Body of pancreas (tissue), 4 donors: ENCODE measurements around the gene TBL1X. TPM values are rescaled to one million over a fixed set of nuclear protein-coding genes. Genes with fewer than 3 reads are reported as not detected.
A peak's percentile ranks its signal among the peaks of the same experiment; 100 is the strongest.
"Not testable (repeated sequence)": the region's sequence is repeated elsewhere in the genome, so short reads cannot be mapped to it uniquely, and the experiment has no call there.

Experiments used
- ATAC-seq: fragments of 150-250 bp; one replicate; pipeline ENCODE4 v1.9.1; 2016
- DNase-seq, 4 donors: peaks; one replicate each; pipeline ENCODE4 v3.0.0-alpha.2; 2019
- H3K27ac ChIP-seq, 4 donors: fragments of 200-600 bp; sonication (generic); 1 replicate in 3 of 4; 2 replicates in 1 of 4; pipeline versions ENCODE4 v1.5.1 to v1.6.1; 2016 to 2019; ENCODE audit warnings: mild to moderate bottlenecking in 1 of 4, mixed read lengths in 1 of 4, moderate library complexity in 1 of 4
- H3K27me3 ChIP-seq, 2 donors: fragments of 200-600 bp; sonication (generic); one replicate each; pipeline ENCODE4 v1.6.0; 2016; ENCODE audit warnings: mild to moderate bottlenecking in 1 of 2
- H3K36me3 ChIP-seq, 2 donors: fragments of 200-600 bp; sonication (generic); replicated peaks in 1 of 2; 2 replicates each; pipeline ENCODE4 v1.5.1; 2016; ENCODE audit warnings: low read depth in 2 of 2; ENCODE audit not compliant: insufficient read depth in 1 of 2
- H3K4me1 ChIP-seq: fragments of 200-600 bp; sonication (generic); one replicate; pipeline ENCODE4 v1.6.0; 2016
- H3K4me3 ChIP-seq, 2 donors: fragments of 200-600 bp; sonication (generic); 1 replicate in 1 of 2; 2 replicates in 1 of 2; pipeline ENCODE4 v1.5.1; 2016 to 2019
- H3K9me3 ChIP-seq, 3 donors: fragments of 200-600 bp; sonication (generic); 1 replicate in 2 of 3; 2 replicates in 1 of 3; pipeline ENCODE4 v1.5.1; 2016
- POLR2A ChIP-seq, 3 donors: fragments of 450-650 bp; IDR thresholded peaks; one replicate each; pipeline ENCODE4 v1.6.1; 2016; ENCODE audit warnings: antibody characterized with exemption in 3 of 3, mild to moderate bottlenecking in 2 of 3
- WGBS, 2 donors: methylation state at CpG; one replicate each; pipeline ENCODE4 v1.1.5; 2017; 5-methylcytosine and 5-hydroxymethylcytosine counted together
- intact Hi-C: fragments of 100-400 bp; cut with DNase I; formaldehyde crosslinking; loops from one replicate; pipeline ENCODE4 v1.15.1; 2023
- total RNA-seq, 2 donors: library from RNA; depleted of rRNA; stranded (reverse); fragments of >200 nt; gene quantifications; one replicate each; pipeline ENCODE4 v1.1.0, GENCODE V29; 2016
- TF ChIP-seq, protein P1 (sequence below), 7 experiments: fragments of 450-650 bp in 4 of 7; fragments of 200-600 bp in 3 of 7; sonication (generic) in 3 of 7; IDR thresholded peaks; one replicate each; pipeline ENCODE4 v1.5.1; 2016 to 2019; ENCODE audit warnings: antibody characterized with exemption in 7 of 7

TBL1X gene
- total RNA-seq, 2 donors from 2014 or later, result 7.9 to 16.3 TPM

DNA sequence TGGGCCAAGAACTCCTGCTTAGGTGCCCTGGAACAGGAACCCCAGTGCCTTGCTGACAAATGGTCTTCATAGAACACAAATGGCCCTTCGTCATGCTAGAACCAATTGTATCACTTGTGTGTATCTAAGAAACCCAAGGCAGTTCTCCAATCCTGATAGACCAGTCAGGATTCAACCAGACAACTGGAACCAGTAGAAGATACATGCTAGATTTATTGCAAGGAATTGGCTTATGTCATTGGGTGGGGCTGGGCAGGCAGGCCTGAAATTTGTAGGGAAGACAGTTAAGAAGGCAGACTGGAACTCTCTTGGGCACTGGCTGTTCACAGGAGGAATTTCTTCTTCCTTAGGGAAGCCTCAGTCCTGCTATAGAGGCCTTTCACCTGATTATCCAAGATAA, 17.0 kb upstream of the TBL1X start:
- no peak for DNase-seq
- H3K9me3 ChIP-seq, result no peaks in the 10 kb centered on the region
- intact Hi-C loops, result no loop called here
- no peak overlapping the region for H3K4me3 ChIP-seq
- H3K27me3 ChIP-seq, result no peaks in the 10 kb centered on the region
- TF ChIP-seq, protein P1, sequence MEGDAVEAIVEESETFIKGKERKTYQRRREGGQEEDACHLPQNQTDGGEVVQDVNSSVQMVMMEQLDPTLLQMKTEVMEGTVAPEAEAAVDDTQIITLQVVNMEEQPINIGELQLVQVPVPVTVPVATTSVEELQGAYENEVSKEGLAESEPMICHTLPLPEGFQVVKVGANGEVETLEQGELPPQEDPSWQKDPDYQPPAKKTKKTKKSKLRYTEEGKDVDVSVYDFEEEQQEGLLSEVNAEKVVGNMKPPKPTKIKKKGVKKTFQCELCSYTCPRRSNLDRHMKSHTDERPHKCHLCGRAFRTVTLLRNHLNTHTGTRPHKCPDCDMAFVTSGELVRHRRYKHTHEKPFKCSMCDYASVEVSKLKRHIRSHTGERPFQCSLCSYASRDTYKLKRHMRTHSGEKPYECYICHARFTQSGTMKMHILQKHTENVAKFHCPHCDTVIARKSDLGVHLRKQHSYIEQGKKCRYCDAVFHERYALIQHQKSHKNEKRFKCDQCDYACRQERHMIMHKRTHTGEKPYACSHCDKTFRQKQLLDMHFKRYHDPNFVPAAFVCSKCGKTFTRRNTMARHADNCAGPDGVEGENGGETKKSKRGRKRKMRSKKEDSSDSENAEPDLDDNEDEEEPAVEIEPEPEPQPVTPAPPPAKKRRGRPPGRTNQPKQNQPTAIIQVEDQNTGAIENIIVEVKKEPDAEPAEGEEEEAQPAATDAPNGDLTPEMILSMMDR (IDR thresholded peaks at IDR 0.05), result no peak
- no peak for TF ChIP-seq POLR2A (IDR thresholded peaks at IDR 0.05)
- 90 to 100% methylated on average over 1 of the region's 1 CpG for WGBS, 2 donors
- no peak for ATAC-seq
- H3K4me1 ChIP-seq, result no peaks in the 10 kb centered on the region
- H3K36me3 ChIP-seq, result no peaks in the 10 kb centered on the region
- no peak overlapping the region for H3K27ac ChIP-seq

DNA sequence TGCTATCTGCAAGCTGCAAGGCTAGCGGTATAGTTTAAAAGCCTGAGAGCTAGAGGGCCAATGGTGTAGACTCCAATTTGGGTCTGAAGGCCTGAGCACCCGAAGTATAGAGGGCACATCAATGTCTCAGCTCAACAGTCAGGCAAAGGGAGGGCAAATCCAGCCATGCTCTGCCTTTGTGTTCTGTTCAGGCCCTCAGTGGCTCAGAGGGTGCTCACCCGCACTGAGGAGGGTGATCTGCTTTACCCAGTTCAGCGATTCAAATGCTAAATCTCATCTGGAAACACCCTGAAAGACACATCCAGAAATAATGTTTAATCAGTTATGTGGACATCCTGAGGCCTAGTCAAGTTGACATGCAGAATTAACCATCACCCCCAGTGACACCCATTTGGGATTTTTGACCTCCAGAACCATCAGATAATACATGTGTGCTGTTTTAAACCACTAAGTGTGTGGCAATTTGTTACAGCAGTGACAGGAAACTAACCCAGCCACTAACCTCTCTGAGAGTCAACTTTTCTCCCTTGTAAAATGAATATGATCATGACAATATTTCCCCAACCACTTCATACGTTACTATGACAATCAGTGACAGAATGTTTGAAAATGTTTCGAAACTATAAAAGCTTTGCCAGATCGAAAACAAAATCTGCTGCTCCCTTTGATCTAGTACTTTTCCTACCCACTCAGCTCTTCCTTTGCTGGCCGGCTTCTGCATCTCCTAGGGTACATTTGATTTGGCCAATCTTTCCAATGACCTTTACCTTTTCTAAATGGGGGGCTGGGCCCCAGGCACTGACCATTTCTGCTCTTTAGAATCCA, 8.4 kb upstream of the TBL1X start:
- H3K4me3 ChIP-seq, result no peak overlapping the region
- no peak overlapping the region for H3K27ac ChIP-seq
- ATAC-seq (no peak), DNase-seq (no peak)
- H3K27me3 ChIP-seq, result no peaks in the 10 kb centered on the region
- WGBS, 2 donors, result 62 to 79% methylated on average over 7 of the region's 8 CpGs
- H3K4me1 ChIP-seq, result no peaks in the 10 kb centered on the region
- H3K36me3 ChIP-seq, result no peaks in the 10 kb centered on the region
- intact Hi-C loops, result no loop called here
- H3K9me3 ChIP-seq, result no peaks in the 10 kb centered on the region
- TF ChIP-seq POLR2A (IDR thresholded peaks at IDR 0.05), result no peak
- TF ChIP-seq, protein P1 (IDR thresholded peaks at IDR 0.05), result no peak

DNA sequence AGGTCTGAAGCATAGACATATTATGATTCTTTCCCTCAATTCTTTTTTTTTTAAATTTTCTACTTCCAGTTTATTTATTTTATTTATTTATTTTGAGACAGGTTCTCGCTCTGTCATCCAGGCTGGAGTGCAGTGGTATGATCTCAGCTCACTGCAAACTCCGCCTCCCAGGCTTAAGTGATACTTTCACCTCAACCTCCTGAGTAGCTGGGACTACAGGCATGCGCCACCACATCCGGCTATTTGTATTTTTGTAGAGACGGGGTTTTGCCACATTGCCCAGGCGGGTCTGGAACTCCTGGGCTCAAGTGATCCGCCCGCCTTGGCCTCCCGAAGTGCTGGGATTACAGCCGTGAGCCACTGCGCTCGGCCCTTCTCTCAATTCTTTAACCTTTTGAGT, 6.8 kb upstream of the TBL1X start:
- 27 to 37% methylated on average over 2 to 3 of the region's 12 CpGs for WGBS, 2 donors
- H3K4me3 ChIP-seq, H3K27me3 ChIP-seq, H3K4me1 ChIP-seq, ATAC-seq, H3K9me3 ChIP-seq, intact Hi-C loops, H3K36me3 ChIP-seq: not testable (repeated sequence)
- peak overlapping the region in 1 of 4 donors; percentile 40 for H3K27ac ChIP-seq
- peak in 2 of 4 donors; percentile 10 to 18 for DNase-seq

DNA sequence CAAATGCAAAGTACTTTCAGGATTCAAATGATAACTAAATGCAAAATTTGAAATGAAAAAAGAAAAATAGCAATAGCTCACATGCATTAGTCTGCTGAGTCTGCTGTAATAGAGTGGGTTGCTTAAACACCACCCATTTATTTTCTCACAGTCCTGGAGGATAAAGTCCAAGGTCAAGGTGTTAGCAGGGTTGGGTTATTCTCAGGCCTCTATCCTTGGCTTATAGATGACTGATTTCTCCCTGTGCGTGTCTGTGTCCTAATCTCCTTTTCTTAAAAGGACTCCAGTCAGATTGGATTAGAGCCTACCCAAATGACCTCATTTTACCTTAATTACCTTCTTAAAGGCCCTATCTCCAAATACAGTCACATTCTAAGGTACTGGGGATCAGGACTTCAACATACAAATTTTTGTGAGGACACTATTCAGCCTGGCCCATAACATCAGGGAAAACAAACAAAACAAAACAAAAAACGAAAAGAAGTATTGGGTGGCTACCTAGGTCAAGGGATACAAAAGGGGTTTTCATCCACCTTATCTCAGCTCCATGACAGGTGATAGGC, 6.3 kb upstream of the TBL1X start:
- peaks cover 11% of the 10 kb centered on the region for H3K4me1 ChIP-seq
- no peak overlapping the region for H3K4me3 ChIP-seq
- H3K36me3 ChIP-seq, result no peaks in the 10 kb centered on the region
- ATAC-seq, result peak; percentile 73
- H3K27ac ChIP-seq, result peak overlapping the region in 1 of 4 donors; percentile 40
- intact Hi-C loops, result no loop called here
- DNase-seq, result peak in 2 of 4 donors; percentile 28 to 58
- no peaks in the 10 kb centered on the region for H3K27me3 ChIP-seq
- 7 to 22% methylated on average over 2 of the region's 2 CpGs for WGBS, 2 donors
- no peaks in the 10 kb centered on the region for H3K9me3 ChIP-seq
- TF ChIP-seq POLR2A (IDR thresholded peaks at IDR 0.05), result no peak
- TF ChIP-seq, protein P1 (IDR thresholded peaks at IDR 0.05), result no peak

DNA sequence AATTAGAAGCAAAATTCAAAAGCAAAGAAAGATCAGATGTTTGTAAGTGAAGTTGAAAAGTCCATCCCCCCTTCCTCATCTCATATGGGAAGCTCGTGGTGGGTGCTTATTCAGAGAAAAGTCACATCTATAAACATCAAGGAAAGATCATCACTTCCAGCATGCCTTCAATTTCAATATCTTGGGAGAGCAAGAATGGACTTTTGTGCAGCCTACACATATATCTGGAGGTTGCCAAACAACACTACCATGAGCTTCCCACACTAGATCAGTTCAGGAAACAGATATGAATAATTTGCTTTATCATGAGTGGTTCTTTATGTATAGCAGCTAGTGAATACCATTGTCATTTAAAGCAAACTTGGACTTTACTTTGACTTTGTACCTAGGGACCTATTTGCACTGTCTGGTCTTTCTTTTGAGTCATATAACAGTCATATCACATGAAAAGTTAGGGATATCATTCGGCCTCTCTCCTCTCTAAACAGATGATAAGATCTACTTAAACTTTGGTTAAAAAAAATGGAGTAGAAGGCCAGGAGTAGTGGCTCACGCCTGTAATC, 5.6 kb upstream of the TBL1X start:
- Histone ChIP-seq H3K4me3 (no peak overlapping the region), H3K9me3 (no peaks in the 10 kb centered on the region), H3K4me1 (peaks cover 17% of the 10 kb centered on the region), H3K27ac (peak overlapping the region in 1 of 4 donors; percentile 40), H3K36me3 (no peaks in the 10 kb centered on the region), H3K27me3 (no peaks in the 10 kb centered on the region)
- intact Hi-C loops, result no loop called here
- ATAC-seq, result no peak
- TF ChIP-seq, protein P1 (IDR thresholded peaks at IDR 0.05), result no peak
- TF ChIP-seq POLR2A (IDR thresholded peaks at IDR 0.05), result no peak
- WGBS, 2 donors, result 53% methylated on average over 3 of the region's 3 CpGs
- DNase-seq, result no peak
